Measurements from ENCODE around the gene EMC9.

Gene EMC9

DNA sequence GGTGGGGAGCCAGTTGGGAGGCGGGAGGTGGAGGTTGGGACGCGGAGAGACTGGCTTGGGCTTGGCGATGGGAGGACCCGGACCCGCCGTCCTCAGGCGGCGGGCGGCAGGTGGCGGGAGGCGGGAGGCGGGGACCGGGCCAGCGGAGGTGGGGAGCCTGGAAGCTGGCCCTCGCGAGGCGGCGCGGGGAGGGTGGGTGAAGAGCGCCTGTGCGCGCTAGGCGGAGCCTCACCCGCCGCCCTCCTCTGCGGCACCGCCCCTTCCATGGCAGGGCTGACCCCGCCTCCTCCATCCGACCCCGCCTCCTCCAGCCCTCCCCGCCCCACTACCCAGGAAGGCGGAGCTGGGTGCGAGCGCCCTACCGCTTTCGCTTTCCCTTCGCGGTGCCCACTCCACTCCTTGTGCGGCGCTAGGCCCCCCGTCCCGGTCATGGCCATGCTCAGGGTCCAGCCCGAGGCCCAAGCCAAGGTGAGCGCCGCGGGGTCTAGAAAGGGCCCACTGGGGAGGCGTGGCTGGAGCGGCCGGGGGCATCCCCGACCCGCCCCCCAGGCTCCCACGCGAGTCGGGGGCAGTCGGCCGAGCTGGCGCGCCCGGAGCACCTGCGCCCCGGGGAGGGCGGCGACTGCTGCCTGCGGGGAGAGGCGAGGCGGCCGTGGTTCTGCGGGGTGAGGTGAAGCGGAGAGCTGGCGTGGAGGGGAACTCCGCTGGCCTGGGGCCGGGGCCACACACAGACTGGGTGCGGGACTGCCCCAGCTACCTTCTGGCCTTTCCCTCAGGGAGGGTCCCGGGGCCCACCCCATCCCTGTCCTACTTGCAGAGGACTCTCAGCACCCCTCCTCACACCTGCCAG lies 5.3 kb downstream of the EMC9 start, which contains the start of gene PSME1:
PSME1 (plus strand) TSS at position 361 of the 850 bp plus-strand sequence; CDS start at position 430, 69 bp downstream.
- TF ChIP-seq FOXP2 (optimal IDR thresholded peaks at IDR 0.05; ENCODE audit: borderline replicate concordance, extremely low read depth, extremely low read length, insufficient read depth) (no peak), POLR2AphosphoS5 (IDR thresholded peaks at IDR 0.05; ENCODE audit: low read depth, low read length) (peak; percentile 59), TAF1 (IDR thresholded peaks at IDR 0.05; ENCODE audit: borderline replicate concordance, insufficient read depth, low read length) (no peak), SIN3A (IDR thresholded peaks at IDR 0.05; ENCODE audit: borderline replicate concordance, insufficient read depth, low read length) (no peak)
- TF ChIP-seq, protein P1, sequence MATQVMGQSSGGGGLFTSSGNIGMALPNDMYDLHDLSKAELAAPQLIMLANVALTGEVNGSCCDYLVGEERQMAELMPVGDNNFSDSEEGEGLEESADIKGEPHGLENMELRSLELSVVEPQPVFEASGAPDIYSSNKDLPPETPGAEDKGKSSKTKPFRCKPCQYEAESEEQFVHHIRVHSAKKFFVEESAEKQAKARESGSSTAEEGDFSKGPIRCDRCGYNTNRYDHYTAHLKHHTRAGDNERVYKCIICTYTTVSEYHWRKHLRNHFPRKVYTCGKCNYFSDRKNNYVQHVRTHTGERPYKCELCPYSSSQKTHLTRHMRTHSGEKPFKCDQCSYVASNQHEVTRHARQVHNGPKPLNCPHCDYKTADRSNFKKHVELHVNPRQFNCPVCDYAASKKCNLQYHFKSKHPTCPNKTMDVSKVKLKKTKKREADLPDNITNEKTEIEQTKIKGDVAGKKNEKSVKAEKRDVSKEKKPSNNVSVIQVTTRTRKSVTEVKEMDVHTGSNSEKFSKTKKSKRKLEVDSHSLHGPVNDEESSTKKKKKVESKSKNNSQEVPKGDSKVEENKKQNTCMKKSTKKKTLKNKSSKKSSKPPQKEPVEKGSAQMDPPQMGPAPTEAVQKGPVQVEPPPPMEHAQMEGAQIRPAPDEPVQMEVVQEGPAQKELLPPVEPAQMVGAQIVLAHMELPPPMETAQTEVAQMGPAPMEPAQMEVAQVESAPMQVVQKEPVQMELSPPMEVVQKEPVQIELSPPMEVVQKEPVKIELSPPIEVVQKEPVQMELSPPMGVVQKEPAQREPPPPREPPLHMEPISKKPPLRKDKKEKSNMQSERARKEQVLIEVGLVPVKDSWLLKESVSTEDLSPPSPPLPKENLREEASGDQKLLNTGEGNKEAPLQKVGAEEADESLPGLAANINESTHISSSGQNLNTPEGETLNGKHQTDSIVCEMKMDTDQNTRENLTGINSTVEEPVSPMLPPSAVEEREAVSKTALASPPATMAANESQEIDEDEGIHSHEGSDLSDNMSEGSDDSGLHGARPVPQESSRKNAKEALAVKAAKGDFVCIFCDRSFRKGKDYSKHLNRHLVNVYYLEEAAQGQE (IDR thresholded peaks at IDR 0.05; ENCODE audit: insufficient read depth in 1 of 2, low read depth in 2 of 2, low read length in 2 of 2) = no peak

DNA sequence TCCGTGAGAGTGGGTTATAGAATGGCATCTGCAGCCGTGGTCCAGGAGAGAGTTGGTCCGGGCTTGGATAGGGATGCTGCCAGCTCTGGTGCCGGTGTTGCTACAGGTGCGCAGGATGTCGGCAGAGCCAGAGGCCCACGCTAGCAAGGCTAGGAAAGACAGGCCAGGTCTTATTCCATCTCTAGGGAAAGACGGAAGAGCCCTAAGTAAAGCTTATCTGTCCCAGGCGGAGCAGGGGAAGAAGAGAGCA lies 5.9 kb downstream of the EMC9 start:
- no peak for TF ChIP-seq POLR2AphosphoS5 (IDR thresholded peaks at IDR 0.05; ENCODE audit: low read depth, low read length)

DNA sequence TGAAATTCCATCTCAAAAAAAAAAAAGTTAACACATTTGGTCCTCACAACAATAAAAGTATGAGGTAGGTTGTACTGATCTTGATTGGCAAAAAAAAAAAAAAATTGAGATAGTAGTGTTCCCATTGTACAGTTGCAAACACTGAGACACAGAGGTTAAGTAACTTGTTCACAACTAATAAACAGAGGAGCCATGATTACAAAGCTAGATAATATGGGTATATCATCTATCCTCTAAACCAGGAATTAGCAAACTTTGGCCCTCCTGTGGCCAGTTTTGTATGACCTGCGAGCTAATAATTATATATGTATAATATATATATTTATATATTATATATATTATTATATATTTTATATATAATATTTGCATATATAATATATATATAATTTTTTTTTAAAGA lies 7.7 kb downstream of the EMC9 start:
- no peak for TF ChIP-seq FOXP2 (optimal IDR thresholded peaks at IDR 0.05; ENCODE audit: borderline replicate concordance, extremely low read depth, extremely low read length, insufficient read depth)
- TF ChIP-seq TAF1 (IDR thresholded peaks at IDR 0.05; ENCODE audit: borderline replicate concordance, insufficient read depth, low read length) = no peak
- TF ChIP-seq, protein P1 (IDR thresholded peaks at IDR 0.05; ENCODE audit: insufficient read depth in 1 of 2, low read depth in 2 of 2, low read length in 2 of 2) = no peak
- no peak for TF ChIP-seq POLR2AphosphoS5 (IDR thresholded peaks at IDR 0.05; ENCODE audit: low read depth, low read length)
- TF ChIP-seq SIN3A (IDR thresholded peaks at IDR 0.05; ENCODE audit: borderline replicate concordance, insufficient read depth, low read length) = no peak

DNA sequence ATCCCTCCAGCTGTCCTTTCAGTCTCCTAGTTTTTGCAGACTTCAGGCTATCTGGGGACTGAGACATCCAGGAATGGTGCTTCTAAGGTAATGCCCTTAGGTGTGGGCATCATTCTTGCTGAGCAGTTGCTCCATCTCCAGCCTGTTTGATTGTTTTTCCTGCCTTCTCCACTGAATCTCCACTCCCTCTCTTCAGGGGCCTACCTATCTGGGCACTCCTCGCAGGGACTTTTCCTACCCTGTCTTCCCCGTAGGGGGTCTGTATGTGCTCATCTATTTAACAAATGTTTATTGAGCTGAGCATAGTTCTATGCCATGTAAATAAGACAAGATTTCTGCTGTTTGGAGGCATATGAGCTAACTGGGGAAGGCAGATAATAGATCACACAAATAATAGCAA lies 8.4 kb downstream of the EMC9 start:
- no peak for TF ChIP-seq SIN3A (IDR thresholded peaks at IDR 0.05; ENCODE audit: borderline replicate concordance, insufficient read depth, low read length)
- no peak for TF ChIP-seq POLR2AphosphoS5 (IDR thresholded peaks at IDR 0.05; ENCODE audit: low read depth, low read length)
- TF ChIP-seq, protein P1 (IDR thresholded peaks at IDR 0.05; ENCODE audit: insufficient read depth in 1 of 2, low read depth in 2 of 2, low read length in 2 of 2) = no peak
- TF ChIP-seq FOXP2 (optimal IDR thresholded peaks at IDR 0.05; ENCODE audit: borderline replicate concordance, extremely low read depth, extremely low read length, insufficient read depth) = no peak
- no peak for TF ChIP-seq TAF1 (IDR thresholded peaks at IDR 0.05; ENCODE audit: borderline replicate concordance, insufficient read depth, low read length)

DNA sequence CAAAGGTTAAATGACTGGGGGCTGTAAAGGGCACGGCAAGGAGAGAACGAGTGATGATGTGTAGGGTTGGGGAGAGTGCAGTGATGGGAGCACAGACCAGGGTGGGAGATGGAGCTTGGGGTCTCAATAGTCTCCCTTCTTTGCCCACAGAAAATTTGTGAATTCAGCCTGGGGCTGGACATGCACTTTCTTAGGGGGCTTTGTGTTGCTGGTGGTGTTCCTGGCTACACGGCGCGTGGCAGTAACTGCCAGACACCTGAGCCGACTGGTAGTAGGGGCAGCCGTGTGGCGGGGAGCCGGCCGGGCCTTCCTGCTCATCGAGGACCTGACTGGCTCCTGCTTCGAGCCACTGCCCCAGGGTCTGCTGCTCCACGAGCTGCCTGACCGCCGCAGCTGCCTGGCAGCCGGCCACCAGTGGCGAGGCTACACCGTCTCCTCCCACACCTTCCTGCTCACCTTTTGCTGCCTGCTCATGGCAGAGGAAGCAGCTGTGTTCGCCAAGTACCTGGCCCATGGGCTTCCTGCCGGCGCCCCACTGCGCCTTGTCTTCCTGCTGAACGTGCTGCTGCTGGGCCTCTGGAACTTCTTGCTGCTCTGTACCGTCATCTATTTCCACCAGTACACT lies 9.2 kb downstream of the EMC9 start:
- TF ChIP-seq SIN3A (IDR thresholded peaks at IDR 0.05; ENCODE audit: borderline replicate concordance, insufficient read depth, low read length) (no peak), POLR2AphosphoS5 (IDR thresholded peaks at IDR 0.05; ENCODE audit: low read depth, low read length) (no peak), FOXP2 (optimal IDR thresholded peaks at IDR 0.05; ENCODE audit: borderline replicate concordance, extremely low read depth, extremely low read length, insufficient read depth) (no peak), TAF1 (IDR thresholded peaks at IDR 0.05; ENCODE audit: borderline replicate concordance, insufficient read depth, low read length) (no peak)
- TF ChIP-seq, protein P1 (IDR thresholded peaks at IDR 0.05; ENCODE audit: insufficient read depth in 1 of 2, low read depth in 2 of 2, low read length in 2 of 2) = no peak

Data from PFSK-1 (cell line).